IPS DF 19.7 (cell line): ENCODE measurements around the gene LRRC40.

Experiments used
- DNase-seq: peaks from one replicate; pipeline ENCODE4 v3.0.0-alpha.2; 2013; ENCODE audit warnings: low read depth, low spot score

Gene LRRC40

DNA sequence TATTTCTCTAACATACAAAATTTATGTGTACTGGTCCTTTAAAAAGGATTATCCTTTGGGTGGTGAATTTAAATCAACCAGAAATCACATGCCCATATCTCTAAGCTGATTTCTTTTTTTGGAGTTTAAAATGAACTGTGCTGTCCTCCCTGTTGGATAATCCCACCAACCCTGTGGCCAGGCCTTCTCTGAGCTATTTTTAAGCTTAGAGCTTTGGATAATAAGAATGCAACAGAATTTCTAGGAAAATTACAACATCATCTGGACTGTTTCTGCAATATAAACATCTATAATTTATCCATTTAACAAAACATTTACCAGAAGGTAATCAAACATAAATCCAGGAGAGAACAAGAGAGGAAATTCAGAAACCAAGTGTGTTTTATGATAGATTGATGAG lies 88.3 kb downstream of the LRRC40 start:
- no peak for DNase-seq

- no peak for DNase-seq
These were observed 90.1 kb downstream of the LRRC40 start for GRCh38 chr1:70115315-70115714.

- no peak for DNase-seq
These were observed 92.5 kb downstream of the LRRC40 start for GRCh38 chr1:70112838-70113237.

- DNase-seq: no peak
These were observed 96.1 kb downstream of the LRRC40 start for GRCh38 chr1:70109241-70109640.

DNA sequence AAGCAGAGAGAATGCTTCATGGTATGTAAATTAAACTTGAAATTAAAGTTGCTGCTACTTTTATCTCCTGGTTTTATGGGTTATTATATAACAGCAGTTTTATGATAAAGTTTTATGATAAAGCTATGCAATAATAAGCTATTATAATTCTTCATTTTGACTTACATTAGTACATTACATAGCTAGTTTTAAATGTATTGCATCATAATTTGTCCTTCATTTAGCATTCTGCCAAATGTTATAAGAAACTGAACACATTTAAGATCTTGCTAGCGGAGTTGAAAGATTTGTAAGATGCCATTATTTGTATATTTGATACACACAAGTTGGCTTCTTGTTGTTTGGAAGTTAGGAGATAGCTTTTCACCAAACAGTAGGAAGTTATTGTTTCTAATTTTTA lies 101.6 kb downstream of the LRRC40 start:
- DNase-seq: no peak

- DNase-seq: no peak
These were observed 103.6 kb downstream of the LRRC40 start for GRCh38 chr1:70101774-70102173.

- no peak for DNase-seq
These were observed 104.1 kb downstream of the LRRC40 start for GRCh38 chr1:70101231-70101630.
